Stimulated activated CD4-positive, alpha-beta T cell treated with anti-CD3 and anti-CD28 coated beads, TNF-alpha, amount 100 ng/mL, for 48 hours (primary cell): Measurements from ENCODE around the gene ATRNL1.
"Not testable (repeated sequence)": the region's sequence is repeated elsewhere in the genome, so short reads cannot be mapped to it uniquely, and the experiment has no call there.

Experiments
- DNase-seq, 3 donors: peaks; one replicate each; pipeline ENCODE4 v3.0.0-alpha.2; 2020; ENCODE audit warnings: low read depth in 3 of 3

The ATRNL1 gene

GRCh38 chr10:115747811-115748210 is 654.6 kb downstream of the ATRNL1 start:
- no peak for DNase-seq

- DNase-seq = not testable (repeated sequence)
Observed at GRCh38 chr10:115758488-115758887, 665.3 kb downstream of the ATRNL1 start.

DNA sequence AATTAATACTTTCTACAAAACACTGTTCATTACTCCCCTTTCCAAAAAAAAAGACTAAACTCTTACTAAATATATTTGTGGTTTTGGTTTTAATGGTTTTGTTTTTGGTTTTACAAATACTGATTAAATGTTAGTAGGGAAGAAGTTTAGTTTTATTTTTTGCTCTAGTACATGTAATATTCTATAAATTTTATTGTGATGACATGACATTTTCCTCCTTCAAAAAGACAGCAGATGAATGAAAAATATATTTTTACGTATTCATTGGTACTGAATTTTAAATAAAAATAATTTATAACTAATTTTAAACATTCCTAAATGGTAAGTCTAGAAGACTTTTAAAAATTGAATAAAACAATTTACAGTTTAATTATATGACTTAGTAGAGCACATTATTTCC is 667.0 kb downstream of the ATRNL1 start:
- DNase-seq = no peak

DNA sequence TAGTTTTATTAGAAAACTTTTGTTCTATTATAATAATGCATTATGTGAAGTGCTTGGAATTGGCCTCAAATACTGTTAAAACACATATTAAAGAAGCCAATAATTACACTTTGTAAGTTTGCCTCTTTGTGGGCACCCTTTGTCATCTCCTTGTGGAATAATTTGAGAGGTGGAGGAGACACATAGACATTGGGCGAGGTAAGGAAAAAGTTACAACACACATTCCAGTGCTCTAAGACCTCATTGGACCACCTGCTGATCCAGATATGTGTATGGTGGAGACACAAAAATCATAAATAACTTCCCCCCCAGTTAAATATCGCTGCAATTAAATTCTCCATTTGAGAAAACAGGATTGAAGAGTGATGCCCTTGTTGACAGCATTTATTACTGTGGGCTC is 668.0 kb downstream of the ATRNL1 start:
- no peak for DNase-seq

- no peak for DNase-seq
Observed at GRCh38 chr10:115762029-115762428, 668.9 kb downstream of the ATRNL1 start.

GRCh38 chr10:115771755-115772154 is 678.6 kb downstream of the ATRNL1 start:
- DNase-seq = no peak

- DNase-seq = no peak
Observed at GRCh38 chr10:115772606-115773005, 679.4 kb downstream of the ATRNL1 start.

GRCh38 chr10:115773832-115774231 is 680.7 kb downstream of the ATRNL1 start:
- no peak for DNase-seq

GRCh38 chr10:115774721-115775120 is 681.6 kb downstream of the ATRNL1 start:
- DNase-seq = no peak

DNA sequence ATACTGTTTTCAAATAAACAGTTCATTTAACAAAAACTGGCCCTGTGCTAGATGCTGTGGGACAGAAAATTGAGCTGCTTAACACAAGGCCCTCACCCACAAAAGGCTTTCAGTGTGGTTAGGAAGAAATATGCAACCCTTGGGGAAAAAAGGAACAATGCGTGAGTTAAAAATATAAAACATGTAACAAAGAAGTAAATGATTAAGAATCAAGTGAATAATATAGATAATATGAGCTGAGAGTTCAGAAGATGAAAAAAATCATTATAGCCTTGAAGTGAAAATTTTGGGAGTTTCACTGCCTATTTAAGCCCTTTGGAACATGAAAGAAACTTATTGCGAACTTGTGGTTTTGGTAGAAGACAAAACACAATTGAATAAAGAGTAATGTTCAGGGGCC is 684.5 kb downstream of the ATRNL1 start:
- DNase-seq = no peak

DNA sequence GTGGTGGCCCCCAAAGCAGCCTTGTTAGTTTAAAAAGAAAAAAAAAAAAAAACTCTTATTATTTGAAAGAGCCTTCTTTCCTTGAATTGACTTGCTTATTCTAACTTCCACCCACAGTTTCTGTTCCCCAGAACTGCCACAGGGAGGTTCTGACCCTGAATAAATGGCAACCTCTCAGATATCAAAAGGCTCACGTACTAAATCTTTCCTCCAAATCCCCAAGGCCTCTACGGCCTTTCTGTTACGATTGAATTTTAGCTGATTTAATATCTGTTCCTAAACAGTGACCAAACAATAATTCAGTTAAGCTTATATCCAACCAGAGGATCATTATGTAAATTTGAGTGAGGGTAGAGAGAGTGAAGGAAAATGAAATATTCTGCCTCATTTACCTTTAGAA is 697.1 kb downstream of the ATRNL1 start:
- DNase-seq = no peak

DNA sequence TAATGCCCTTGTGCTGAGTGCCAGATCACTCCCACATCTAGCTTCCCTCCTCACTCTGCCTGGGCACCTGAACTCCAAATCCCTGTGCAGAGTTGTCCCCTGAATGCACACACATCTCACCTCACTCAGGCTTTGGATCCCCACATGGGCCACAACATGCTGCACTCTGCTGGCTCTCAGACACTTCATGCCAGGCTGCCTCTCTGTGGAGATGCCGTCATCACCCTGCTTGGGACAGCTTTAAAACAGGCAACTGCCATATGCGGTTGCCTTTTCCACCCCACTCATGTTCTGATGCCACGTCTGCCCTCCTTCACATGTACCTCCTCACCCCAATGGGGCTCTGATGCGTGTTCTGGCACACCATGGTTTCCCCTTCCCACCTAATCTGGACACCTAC is 702.8 kb downstream of the ATRNL1 start:
- no peak for DNase-seq

GRCh38 chr10:115801457-115801856 is 708.3 kb downstream of the ATRNL1 start:
- no peak for DNase-seq

DNA sequence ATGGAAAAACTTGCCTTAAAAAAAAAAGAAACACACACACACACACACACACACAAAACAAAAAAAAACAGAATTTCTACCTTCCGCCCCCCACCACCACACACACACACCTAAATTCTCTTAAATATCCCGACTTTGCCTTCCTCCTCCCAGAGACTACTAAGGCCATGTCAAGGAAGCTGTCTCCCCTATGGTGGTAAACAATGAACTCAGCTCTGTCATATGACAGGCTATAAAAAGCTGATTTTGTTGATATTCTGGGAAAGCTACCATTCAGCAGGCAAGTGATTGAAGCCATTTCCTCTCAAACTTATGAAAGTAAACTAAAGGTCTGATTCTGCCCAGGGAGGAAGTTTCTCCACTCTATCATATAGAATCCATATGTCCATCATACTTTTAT is 708.8 kb downstream of the ATRNL1 start:
- DNase-seq = no peak

DNA sequence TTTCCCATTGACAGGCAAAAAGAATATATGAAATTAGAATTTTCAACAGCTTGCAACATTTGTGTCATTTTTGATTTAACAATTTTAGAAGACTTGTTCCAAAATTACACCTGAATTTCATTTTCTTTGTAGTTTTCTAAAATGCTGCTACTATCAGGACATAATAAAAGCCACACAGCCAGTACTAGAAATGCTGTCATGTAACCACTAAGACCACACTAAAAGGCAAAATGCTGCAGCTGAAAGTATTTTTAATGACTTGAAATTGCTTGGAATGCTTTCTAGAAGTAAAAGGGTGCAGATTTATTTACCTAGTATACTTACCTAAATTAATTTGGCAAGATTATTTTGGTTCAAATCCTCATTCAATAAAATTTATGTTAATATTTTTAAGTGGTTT is 709.7 kb downstream of the ATRNL1 start:
- DNase-seq = no peak

- DNase-seq = no peak
Observed at GRCh38 chr10:115814542-115814941, 721.4 kb downstream of the ATRNL1 start.

DNA sequence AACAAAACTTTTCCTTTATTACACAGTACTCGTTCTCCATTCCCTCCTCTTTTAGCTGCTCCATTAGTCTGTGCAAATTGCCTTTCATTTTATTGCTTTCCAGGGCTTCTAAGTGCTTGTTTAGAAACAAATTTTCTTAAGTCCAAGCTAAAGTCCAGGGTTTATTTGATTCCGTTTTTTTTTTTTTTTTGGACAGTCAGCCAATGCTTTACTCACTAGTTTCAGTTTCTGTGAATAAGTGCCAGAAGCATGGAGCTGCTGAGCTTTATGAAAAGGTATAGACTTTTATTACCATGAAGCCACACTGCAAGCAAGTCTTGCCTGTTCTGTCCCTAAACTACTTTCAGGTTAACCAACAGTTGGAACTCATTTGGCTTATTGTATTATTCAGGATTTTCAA is 724.8 kb downstream of the ATRNL1 start:
- no peak for DNase-seq

DNA sequence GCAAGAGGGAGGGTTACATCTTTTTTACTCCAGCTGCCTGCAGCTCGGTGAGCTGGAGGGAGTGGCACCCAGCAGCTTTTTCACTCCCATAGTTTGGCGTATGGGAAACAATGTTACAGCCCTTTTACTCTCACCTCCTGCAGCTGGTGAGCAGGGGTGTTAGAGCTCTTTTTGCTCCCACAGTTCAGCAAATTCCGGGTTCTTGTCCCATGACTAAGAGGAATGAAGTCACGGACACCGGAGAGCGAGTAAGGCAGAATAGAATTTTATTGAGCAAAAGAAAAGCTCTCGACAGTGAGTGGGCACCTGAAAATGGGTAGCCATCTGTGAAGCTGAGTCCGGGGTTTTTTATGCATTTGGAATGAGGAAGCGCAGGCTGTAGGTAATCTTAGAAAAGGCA is 733.2 kb downstream of the ATRNL1 start:
- no peak for DNase-seq

GRCh38 chr10:115827231-115828009 is 734.3 kb downstream of the ATRNL1 start:
- no peak for DNase-seq

DNA sequence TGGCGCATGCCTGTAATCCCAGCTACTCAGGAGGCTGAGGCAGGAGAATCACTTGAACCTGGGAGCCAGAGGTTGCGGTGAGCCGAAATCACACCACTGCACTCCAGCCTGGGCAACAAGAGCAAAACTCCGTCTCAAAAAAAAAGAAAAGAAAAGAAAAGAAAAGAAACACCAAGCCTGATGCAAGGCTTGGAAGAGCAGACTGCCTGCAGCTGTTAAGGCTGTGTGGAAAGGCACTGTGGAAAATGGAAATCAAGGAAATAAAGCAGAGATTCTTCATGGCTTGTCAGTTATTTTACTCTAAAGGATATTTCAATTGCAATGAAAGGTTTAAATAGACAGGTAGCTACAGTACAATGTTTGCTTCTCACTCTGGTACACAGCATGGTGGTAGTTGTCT is 735.0 kb downstream of the ATRNL1 start:
- DNase-seq = not testable (repeated sequence)

DNA sequence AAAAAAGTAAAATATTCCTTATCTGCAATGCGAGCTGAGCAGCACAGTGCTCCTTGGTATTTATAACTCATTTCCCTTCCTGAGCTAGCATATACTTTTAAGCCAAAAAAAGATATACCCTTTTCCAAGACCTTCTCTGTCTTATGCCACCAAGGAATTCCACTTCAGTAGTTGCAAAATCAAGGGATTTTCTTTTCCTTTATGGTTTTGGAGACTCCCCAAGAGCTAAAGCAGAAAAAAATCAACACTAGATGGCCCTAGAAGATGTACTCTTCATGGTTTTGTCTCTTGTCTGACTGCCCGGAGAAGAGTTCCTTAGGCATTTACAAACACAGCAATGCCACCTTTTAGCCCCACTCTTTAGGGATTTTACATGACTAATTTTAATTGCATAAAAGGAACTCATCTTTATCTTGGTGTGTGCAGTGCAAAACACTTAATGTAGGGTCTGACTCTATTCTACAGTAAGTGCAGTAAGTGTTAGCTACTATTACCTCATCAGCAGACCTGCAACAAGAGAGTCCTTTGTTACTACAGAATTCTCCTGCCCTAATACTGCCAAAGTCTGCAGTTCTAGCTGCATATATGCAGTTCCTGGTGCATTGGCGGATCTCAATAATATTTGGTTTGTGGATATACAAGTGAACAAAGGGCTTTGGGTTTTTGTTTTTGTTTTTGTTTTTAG is 736.5 kb downstream of the ATRNL1 start:
- DNase-seq = no peak

GRCh38 chr10:115830265-115830970 is 737.3 kb downstream of the ATRNL1 start:
- no peak for DNase-seq

GRCh38 chr10:115831016-115831415 is 737.9 kb downstream of the ATRNL1 start:
- no peak for DNase-seq
